ENCODE data around the gene CRAMP1. TPM values are rescaled to one million over a fixed set of nuclear protein-coding genes. Genes with fewer than 3 reads are reported as not detected.

Gene CRAMP1
- total RNA-seq, 4 donors from 2014 or later: 9.0 to 15.1 (median 11.3) TPM

GRCh38 chr16:1637526-1637925, 25.4 kb downstream of the CRAMP1 start:
- no peak overlapping the region for H3K27ac ChIP-seq
- TF ChIP-seq POLR2A (IDR thresholded peaks at IDR 0.05) (no peak), EP300 (IDR thresholded peaks at IDR 0.05) (no peak), POLR2AphosphoS5 (IDR thresholded peaks at IDR 0.05) (no peak)
- TF ChIP-seq, protein P1, sequence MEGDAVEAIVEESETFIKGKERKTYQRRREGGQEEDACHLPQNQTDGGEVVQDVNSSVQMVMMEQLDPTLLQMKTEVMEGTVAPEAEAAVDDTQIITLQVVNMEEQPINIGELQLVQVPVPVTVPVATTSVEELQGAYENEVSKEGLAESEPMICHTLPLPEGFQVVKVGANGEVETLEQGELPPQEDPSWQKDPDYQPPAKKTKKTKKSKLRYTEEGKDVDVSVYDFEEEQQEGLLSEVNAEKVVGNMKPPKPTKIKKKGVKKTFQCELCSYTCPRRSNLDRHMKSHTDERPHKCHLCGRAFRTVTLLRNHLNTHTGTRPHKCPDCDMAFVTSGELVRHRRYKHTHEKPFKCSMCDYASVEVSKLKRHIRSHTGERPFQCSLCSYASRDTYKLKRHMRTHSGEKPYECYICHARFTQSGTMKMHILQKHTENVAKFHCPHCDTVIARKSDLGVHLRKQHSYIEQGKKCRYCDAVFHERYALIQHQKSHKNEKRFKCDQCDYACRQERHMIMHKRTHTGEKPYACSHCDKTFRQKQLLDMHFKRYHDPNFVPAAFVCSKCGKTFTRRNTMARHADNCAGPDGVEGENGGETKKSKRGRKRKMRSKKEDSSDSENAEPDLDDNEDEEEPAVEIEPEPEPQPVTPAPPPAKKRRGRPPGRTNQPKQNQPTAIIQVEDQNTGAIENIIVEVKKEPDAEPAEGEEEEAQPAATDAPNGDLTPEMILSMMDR (IDR thresholded peaks at IDR 0.05): no peak
- 85 to 87% methylated on average over 7 to 11 of the region's 11 CpGs for whole genome bisulfite sequencing, 2 donors (ENCODE audit: low coverage in 1 of 2)
- H3K4me1 ChIP-seq: no peaks in the 10 kb centered on the region
- no peaks in the 10 kb centered on the region for H3K27me3 ChIP-seq
- no peak overlapping the region for H3K4me3 ChIP-seq
- no peaks in the 10 kb centered on the region for H3K9me3 ChIP-seq
- no peak for ATAC-seq
- H3K36me3 ChIP-seq: peaks cover 0 to 100% of the 10 kb centered on the region in 2 donors

- H3K27ac ChIP-seq: no peak overlapping the region
- 82 to 86% methylated on average over 2 of the region's 8 CpGs for WGBS, 2 donors (ENCODE audit: low coverage in 1 of 2)
- H3K4me3 ChIP-seq: no peak overlapping the region
- H3K36me3 ChIP-seq: peaks cover 0 to 100% of the 10 kb centered on the region in 2 donors
- ATAC-seq: no peak
- no peak for TF ChIP-seq POLR2A (IDR thresholded peaks at IDR 0.05)
- TF ChIP-seq POLR2AphosphoS5 (IDR thresholded peaks at IDR 0.05): no peak
- TF ChIP-seq, protein P1 (IDR thresholded peaks at IDR 0.05): no peak
- TF ChIP-seq EP300 (IDR thresholded peaks at IDR 0.05): no peak
- no peaks in the 10 kb centered on the region for H3K9me3 ChIP-seq
- no peaks in the 10 kb centered on the region for H3K4me1 ChIP-seq
- no peaks in the 10 kb centered on the region for H3K27me3 ChIP-seq
Observed at GRCh38 chr16:1638757-1639156, 26.6 kb downstream of the CRAMP1 start.

DNA sequence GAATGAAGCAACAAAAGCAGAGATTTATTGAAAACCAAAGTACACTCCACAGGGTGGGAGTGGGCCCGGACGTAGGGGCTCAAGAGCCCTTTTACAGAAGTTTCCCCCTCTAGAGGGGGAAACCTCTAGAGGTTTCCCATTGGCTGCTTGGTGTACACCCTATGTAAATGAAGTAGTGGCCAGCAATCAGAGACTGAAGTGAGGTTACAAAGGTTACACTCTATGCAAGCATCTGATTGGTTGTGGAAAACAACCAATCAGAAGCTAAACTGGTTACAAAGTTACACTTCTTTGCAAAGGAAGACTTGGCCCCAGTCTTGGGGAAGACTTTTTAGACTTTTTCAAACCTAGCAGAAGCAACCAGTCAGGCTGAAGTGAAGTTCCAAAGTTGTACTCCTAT, 27.1 kb downstream of the CRAMP1 start:
- Histone ChIP-seq H3K9me3 (no peaks in the 10 kb centered on the region), H3K4me3 (no peak overlapping the region), H3K27me3 (no peaks in the 10 kb centered on the region), H3K36me3 (peaks cover 0 to 100% of the 10 kb centered on the region in 2 donors), H3K27ac (no peak overlapping the region), H3K4me1 (no peaks in the 10 kb centered on the region)
- ATAC-seq: no peak
- no peak for TF ChIP-seq EP300 (IDR thresholded peaks at IDR 0.05)
- TF ChIP-seq POLR2A (IDR thresholded peaks at IDR 0.05): no peak
- TF ChIP-seq, protein P1 (IDR thresholded peaks at IDR 0.05): no peak
- TF ChIP-seq POLR2AphosphoS5 (IDR thresholded peaks at IDR 0.05): no peak
- 83 to 86% methylated on average over 2 of the region's 2 CpGs for WGBS, 2 donors (ENCODE audit: low coverage in 1 of 2)

- ATAC-seq: no peak
- WGBS, 2 donors (ENCODE audit: low coverage in 1 of 2): 79 to 80% methylated on average over 1 to 11 of the region's 11 CpGs
- Histone ChIP-seq H3K9me3 (no peaks in the 10 kb centered on the region), H3K4me3 (no peak overlapping the region), H3K27me3 (no peaks in the 10 kb centered on the region), H3K27ac (no peak overlapping the region), H3K36me3 (peaks cover 0 to 100% of the 10 kb centered on the region in 2 donors), H3K4me1 (no peaks in the 10 kb centered on the region)
- TF ChIP-seq POLR2AphosphoS5 (IDR thresholded peaks at IDR 0.05) (no peak), EP300 (IDR thresholded peaks at IDR 0.05) (no peak), POLR2A (IDR thresholded peaks at IDR 0.05) (no peak)
- TF ChIP-seq, protein P1 (IDR thresholded peaks at IDR 0.05): no peak
Observed at GRCh38 chr16:1639860-1640259, 27.7 kb downstream of the CRAMP1 start.

DNA sequence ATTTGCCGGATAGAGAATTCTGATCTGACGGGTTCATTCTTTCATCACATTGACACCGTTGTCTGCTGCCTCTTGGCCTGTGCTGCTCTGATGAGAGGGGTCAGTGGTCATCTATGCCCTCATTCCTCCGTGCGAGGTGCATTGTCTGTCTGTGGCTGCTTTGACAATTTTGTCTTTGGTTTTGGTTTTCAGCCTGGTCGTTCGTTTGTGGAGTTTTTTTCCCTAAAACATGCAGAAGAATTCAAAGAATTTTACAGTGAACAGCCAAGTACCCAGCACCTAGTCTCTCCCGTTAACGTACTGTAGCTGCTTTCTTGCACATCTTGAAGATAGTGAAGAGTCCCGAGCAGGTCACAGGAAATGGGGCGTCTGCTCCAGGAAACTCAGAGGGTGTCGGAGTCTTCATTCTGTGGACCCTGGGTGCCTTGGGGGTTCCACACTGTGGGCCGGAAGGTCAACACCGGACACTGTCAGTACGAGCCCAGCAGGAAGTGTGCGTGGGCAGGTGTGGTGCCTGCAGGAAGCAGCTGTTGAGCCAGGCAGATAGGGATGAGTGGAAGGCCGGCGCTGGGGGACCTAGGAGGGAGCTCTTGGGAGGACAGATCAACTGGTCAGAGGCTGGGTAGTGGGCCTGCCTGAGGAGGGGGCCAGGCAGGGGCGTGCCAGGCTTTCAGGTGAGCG, 28.2 kb downstream of the CRAMP1 start:
- no peak for TF ChIP-seq POLR2A (IDR thresholded peaks at IDR 0.05)
- TF ChIP-seq POLR2AphosphoS5 (IDR thresholded peaks at IDR 0.05): no peak
- no peak for TF ChIP-seq EP300 (IDR thresholded peaks at IDR 0.05)
- TF ChIP-seq, protein P1 (IDR thresholded peaks at IDR 0.05): no peak
- H3K36me3 ChIP-seq: peaks cover 0 to 100% of the 10 kb centered on the region in 2 donors
- H3K4me1 ChIP-seq: no peaks in the 10 kb centered on the region
- no peak for ATAC-seq
- no peak overlapping the region for H3K27ac ChIP-seq
- 71 to 79% methylated on average over 8 of the region's 20 CpGs for WGBS, 2 donors (ENCODE audit: low coverage in 1 of 2)
- H3K27me3 ChIP-seq: no peaks in the 10 kb centered on the region
- H3K9me3 ChIP-seq: no peaks in the 10 kb centered on the region
- H3K4me3 ChIP-seq: no peak overlapping the region

Measured in gastroesophageal sphincter (tissue), 4 donors.